Activated naive CD4-positive, alpha-beta T cell treated with anti-CD3 and anti-CD28 coated beads, Interleukin-2, amount 50 U/mL, for 16 hours (primary cell): ENCODE measurements around the gene SUSD4.

Source experiments
- DNase-seq: peaks from one replicate; pipeline ENCODE4 v3.0.0-alpha.2; 2020

SUSD4 gene

GRCh38 chr1:223248001-223248769, 115.8 kb downstream of the SUSD4 start:
- DNase-seq = no peak

GRCh38 chr1:223246476-223247112, 117.4 kb downstream of the SUSD4 start:
- no peak for DNase-seq

GRCh38 chr1:223245983-223246382, 118.0 kb downstream of the SUSD4 start:
- DNase-seq = no peak

- no peak for DNase-seq
These were observed 118.6 kb downstream of the SUSD4 start for GRCh38 chr1:223245411-223245810.

GRCh38 chr1:223244366-223245103, 119.4 kb downstream of the SUSD4 start:
- peak; percentile 42 for DNase-seq

GRCh38 chr1:223243441-223244050, 120.4 kb downstream of the SUSD4 start:
- DNase-seq = no peak

GRCh38 chr1:223242971-223243370, 121.0 kb downstream of the SUSD4 start:
- no peak for DNase-seq

GRCh38 chr1:223242382-223242955, 121.5 kb downstream of the SUSD4 start:
- DNase-seq = no peak

GRCh38 chr1:223240122-223240521, 123.9 kb downstream of the SUSD4 start:
- DNase-seq = no peak

- no peak for DNase-seq
These were observed 128.9 kb downstream of the SUSD4 start for GRCh38 chr1:223235091-223235490.

- no peak for DNase-seq
These were observed 129.4 kb downstream of the SUSD4 start for GRCh38 chr1:223234534-223234933.

GRCh38 chr1:223234170-223234514, 129.8 kb downstream of the SUSD4 start:
- no peak for DNase-seq

- DNase-seq = peak; percentile 16
These were observed 130.4 kb downstream of the SUSD4 start for GRCh38 chr1:223233410-223234169.

- no peak for DNase-seq
These were observed 131.0 kb downstream of the SUSD4 start for GRCh38 chr1:223233019-223233409.

GRCh38 chr1:223231581-223231980, 132.4 kb downstream of the SUSD4 start:
- no peak for DNase-seq

GRCh38 chr1:223231011-223231572, 132.9 kb downstream of the SUSD4 start:
- DNase-seq = no peak

GRCh38 chr1:223230161-223230881, 133.7 kb downstream of the SUSD4 start:
- DNase-seq = peak; percentile 24

GRCh38 chr1:223229756-223230155, 134.2 kb downstream of the SUSD4 start:
- DNase-seq = no peak

- DNase-seq = no peak
These were observed 134.9 kb downstream of the SUSD4 start for GRCh38 chr1:223228931-223229528.

GRCh38 chr1:223228201-223228600, 135.8 kb downstream of the SUSD4 start:
- no peak for DNase-seq
